Measurements from ENCODE around the gene LDB2.

GRCh38 chr4:16617011-16617410, 281.4 kb downstream of the LDB2 start:
- TF ChIP-seq EZH2 (IDR thresholded peaks at IDR 0.05; ENCODE audit: borderline replicate concordance, low read length) (no peak), CTCF (IDR thresholded peaks at IDR 0.05; ENCODE audit: low read length) (no peak)

Data from OCI-LY1 (cell line).